Adrenal gland (tissue), 5 donors: Measurements from ENCODE around the gene MICOS13.

ENCODE experiments used
- CTCF ChIP-seq, 6 experiments: fragments of 450-650 bp in 4 of 6; fragments of 200-600 bp in 2 of 6; sonication (generic) in 1 of 6; IDR thresholded peaks; 1 replicate in 5 of 6; 2 replicates in 1 of 6; pipeline versions ENCODE4 v1.5.1 to v1.8.0; 2016 to 2021; ENCODE audit warnings: antibody characterized with exemption in 6 of 6, mild to moderate bottlenecking in 2 of 6, moderate library complexity in 1 of 6
- POLR2A ChIP-seq, 2 donors: fragments of 450-650 bp; IDR thresholded peaks; one replicate each; pipeline ENCODE4 v1.6.1; 2017; ENCODE audit warnings: antibody characterized with exemption in 2 of 2, mild to moderate bottlenecking in 2 of 2, moderate library complexity in 1 of 2
- donor health status: DM: no; HTN: no; CAD: no.

DNA sequence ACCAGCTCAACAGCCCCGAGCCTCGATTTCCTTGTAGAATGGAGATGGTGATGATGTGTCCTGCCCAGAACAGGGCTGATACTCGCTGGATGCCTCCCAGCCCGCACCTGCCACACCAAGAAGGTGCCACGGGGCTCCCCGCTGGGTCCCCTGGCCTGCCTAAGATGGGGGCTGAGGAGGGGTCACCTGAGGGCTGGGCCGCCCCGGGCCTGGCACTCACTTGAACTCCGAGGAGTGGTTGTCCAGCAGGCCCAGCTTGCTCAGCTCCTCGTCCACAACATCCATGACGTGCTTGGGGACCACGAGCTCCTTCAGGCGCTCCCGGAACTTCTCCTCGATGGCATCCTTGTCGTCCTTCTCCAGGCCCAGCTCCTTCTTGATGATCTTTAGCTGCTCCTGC is 25.2 kb upstream of the MICOS13 start:
- no peak for TF ChIP-seq CTCF (IDR thresholded peaks at IDR 0.05)
- no peak for TF ChIP-seq POLR2A (IDR thresholded peaks at IDR 0.05)
